Measurements from ENCODE around the gene CARHSP1. TPM values are rescaled to one million over a fixed set of nuclear protein-coding genes. Genes with fewer than 3 reads are reported as not detected.
A peak's percentile ranks its signal among the peaks of the same experiment; 100 is the strongest.

CARHSP1 gene
- polyA plus RNA-seq, 3 donors = 32.0 to 60.3 (median 52.0) TPM

- no peak overlapping the region for H2AFZ ChIP-seq (ENCODE audit: insufficient read depth, low read depth, low read length, poor library complexity, severe bottlenecking)
- Mint-ChIP-seq H3K27me3 (ENCODE audit: low read depth in 3 of 3) (peaks cover 0 to 4% (median 3%) of the 10 kb centered on the region in 3 donors), H3K27ac (peak overlapping the region in 2 of 7 donors; percentile 68 to 92), H3K4me3 (no peak overlapping the region), H3K9me3 (peaks cover 0 to 2% (median 0%) of the 10 kb centered on the region in 7 donors), H3K4me1 (peaks cover 15% of the 10 kb centered on the region), H3K36me3 (peaks cover 56 to 57% of the 10 kb centered on the region in 2 donors)
- H3K36me3 ChIP-seq (replicated peaks in 1 of 2; ENCODE audit: control insufficient read depth in 1 of 2, insufficient read depth in 2 of 2, low read length in 2 of 2) = peaks cover 29 to 48% of the 10 kb centered on the region in 2 donors
- peaks cover 4% of the 10 kb centered on the region for H3K79me2 ChIP-seq (ENCODE audit: insufficient read depth, low read length)
- H3K27ac ChIP-seq (ENCODE audit: low read depth in 1 of 2, low read length in 2 of 2) = no peak overlapping the region
- no peak for TF ChIP-seq CTCF (IDR thresholded peaks at IDR 0.05)
- 52% methylated on average over 15 of the region's 16 CpGs for WGBS (ENCODE audit: insufficient coverage)
- H3K9me3 ChIP-seq (replicated peaks in 1 of 2; ENCODE audit: control insufficient read depth in 1 of 2, insufficient read depth in 1 of 2, low read length in 2 of 2) = no peaks in the 10 kb centered on the region
- no peaks in the 10 kb centered on the region for H4K20me1 ChIP-seq (ENCODE audit: insufficient read depth, low read length)
- H3K4me2 ChIP-seq (replicated peaks; ENCODE audit: extremely low read depth, low read length, poor library complexity, severe bottlenecking) = no peak overlapping the region
- no peak overlapping the region for H3K4me3 ChIP-seq (replicated peaks in 1 of 3; ENCODE audit: low read depth in 2 of 3, low read length in 3 of 3)
- no peak overlapping the region for H3K9ac ChIP-seq (ENCODE audit: insufficient read depth, low read length, poor library complexity, severe bottlenecking)
- H3K27me3 ChIP-seq (ENCODE audit: control insufficient read depth in 2 of 2, insufficient read depth in 2 of 2, low read length in 2 of 2) = no peaks in the 10 kb centered on the region
- no peak for DNase-seq
- intact Hi-C loops (cut with micrococcal nuclease) = no loop called here
- peaks cover 5% of the 10 kb centered on the region in 2 donors for H3K4me1 ChIP-seq (ENCODE audit: control insufficient read depth in 1 of 2, insufficient read depth in 2 of 2, low read length in 2 of 2)
Measured at GRCh38 chr16:8832717-8833105, 36.1 kb downstream of the CARHSP1 start.

- Histone ChIP-seq H2AFZ (ENCODE audit: insufficient read depth, low read depth, low read length, poor library complexity, severe bottlenecking) (no peak overlapping the region), H3K4me1 (ENCODE audit: control insufficient read depth in 1 of 2, insufficient read depth in 2 of 2, low read length in 2 of 2) (peaks cover 5% of the 10 kb centered on the region in 2 donors), H3K27ac (ENCODE audit: low read depth in 1 of 2, low read length in 2 of 2) (no peak overlapping the region), H3K4me3 (replicated peaks in 1 of 3; ENCODE audit: low read depth in 2 of 3, low read length in 3 of 3) (no peak overlapping the region), H3K4me2 (replicated peaks; ENCODE audit: extremely low read depth, low read length, poor library complexity, severe bottlenecking) (no peak overlapping the region), H3K79me2 (ENCODE audit: insufficient read depth, low read length) (peaks cover 4% of the 10 kb centered on the region), H3K9me3 (replicated peaks in 1 of 2; ENCODE audit: control insufficient read depth in 1 of 2, insufficient read depth in 1 of 2, low read length in 2 of 2) (no peaks in the 10 kb centered on the region), H4K20me1 (ENCODE audit: insufficient read depth, low read length) (no peaks in the 10 kb centered on the region), H3K27me3 (ENCODE audit: control insufficient read depth in 2 of 2, insufficient read depth in 2 of 2, low read length in 2 of 2) (no peaks in the 10 kb centered on the region), H3K9ac (ENCODE audit: insufficient read depth, low read length, poor library complexity, severe bottlenecking) (no peak overlapping the region), H3K36me3 (replicated peaks in 1 of 2; ENCODE audit: control insufficient read depth in 1 of 2, insufficient read depth in 2 of 2, low read length in 2 of 2) (peaks cover 29 to 48% of the 10 kb centered on the region in 2 donors)
- intact Hi-C loops (cut with micrococcal nuclease) = no loop called here
- H3K9me3 Mint-ChIP-seq = peaks cover 0 to 2% (median 0%) of the 10 kb centered on the region in 7 donors
- no peak overlapping the region for H3K4me3 Mint-ChIP-seq
- H3K36me3 Mint-ChIP-seq = peaks cover 57% of the 10 kb centered on the region in 2 donors
- DNase-seq = no peak
- peak overlapping the region in 2 of 7 donors; percentile 22 to 92 for H3K27ac Mint-ChIP-seq
- H3K4me1 Mint-ChIP-seq = peaks cover 15% of the 10 kb centered on the region
- TF ChIP-seq CTCF (IDR thresholded peaks at IDR 0.05) = no peak
- whole genome bisulfite sequencing (ENCODE audit: insufficient coverage) = 92% methylated on average over 13 of the region's 18 CpGs
- H3K27me3 Mint-ChIP-seq (ENCODE audit: low read depth in 3 of 3) = peaks cover 0 to 4% (median 3%) of the 10 kb centered on the region in 3 donors
Measured at GRCh38 chr16:8831871-8832716, 36.7 kb downstream of the CARHSP1 start.
